ENCODE data around the gene PDZK1IP1. TPM values are rescaled to one million over a fixed set of nuclear protein-coding genes. Genes with fewer than 3 reads are reported as not detected.

The PDZK1IP1 gene
- total and polyA plus RNA-seq, 2 of the 13 experiments (the other 11 are each of a cell fraction or from before 2014, with no cell fraction given): 0.24 to 1.6 TPM

- TF ChIP-seq HNF1A (IDR thresholded peaks at IDR 0.05; ENCODE audit: low read depth): no peak
- TF ChIP-seq HNF1A (CRISPR knock-in tag; IDR thresholded peaks at IDR 0.05; ENCODE audit: borderline replicate concordance): no peak
- no peak for TF ChIP-seq ZFP82 (CRISPR knock-in tag; IDR thresholded peaks at IDR 0.05; ENCODE audit: borderline replicate concordance)
- TF ChIP-seq ATRX (CRISPR knock-in tag; IDR thresholded peaks at IDR 0.05; ENCODE audit: borderline replicate concordance): no peak
- TF ChIP-seq TEF (CRISPR knock-in tag; IDR thresholded peaks at IDR 0.05): no peak
- TF ChIP-seq PLRG1 (conservative IDR thresholded peaks at IDR 0.05): no peak
- no peak for TF ChIP-seq REL (CRISPR knock-in tag; conservative IDR thresholded peaks at IDR 0.05)
- peak; percentile 13; the same call in 1 of the 2 replicates for TF ChIP-seq HMG20B (CRISPR knock-in tag; conservative IDR thresholded peaks at IDR 0.05)
- TF ChIP-seq AGO1 (IDR thresholded peaks at IDR 0.05; ENCODE audit: low read depth, low read length, poor library complexity, severe bottlenecking): no peak
- no peak for TF ChIP-seq REXO4 (CRISPR knock-in tag; IDR thresholded peaks at IDR 0.05; ENCODE audit: borderline replicate concordance)
- TF ChIP-seq ZNF570 (CRISPR knock-in tag; IDR thresholded peaks at IDR 0.05; ENCODE audit: borderline replicate concordance): no peak
- peak; percentile 75 for TF ChIP-seq HOXA3 (CRISPR knock-in tag; IDR thresholded peaks at IDR 0.05)
- TF ChIP-seq MED8 (CRISPR knock-in tag; IDR thresholded peaks at IDR 0.05; ENCODE audit: insufficient replicate concordance): no peak
- no peak for TF ChIP-seq ZNF776 (CRISPR knock-in tag; IDR thresholded peaks at IDR 0.05)
- peak; percentile 76 for TF ChIP-seq NR2C2 (CRISPR knock-in tag; IDR thresholded peaks at IDR 0.05; ENCODE audit: borderline replicate concordance)
- no peak; the same call in 1 of the 2 replicates for TF ChIP-seq ZSCAN5A (CRISPR knock-in tag; IDR thresholded peaks at IDR 0.05; ENCODE audit: borderline replicate concordance)
- no peak for TF ChIP-seq ZNF513 (CRISPR knock-in tag; conservative IDR thresholded peaks at IDR 0.05)
- no peak for TF ChIP-seq ZNF660 (CRISPR knock-in tag; IDR thresholded peaks at IDR 0.05; ENCODE audit: borderline replicate concordance, low read depth)
- peak; percentile 66; the same call in 1 of the 2 replicates for TF ChIP-seq MXD3 (CRISPR knock-in tag; IDR thresholded peaks at IDR 0.05)
Measured at GRCh38 chr1:47179017-47179987, 10.5 kb downstream of the PDZK1IP1 start (continued).

Measured in HepG2 (cell line).